Endothelial cell of umbilical vein (primary cell): ENCODE measurements around the gene LMF1.

Experiments used
- CTCF ChIP-seq, 2 donors: IDR thresholded peaks; 1 replicate in 1 of 2; 2 replicates in 1 of 2; pipeline ENCODE4 v1.5.1; 2011; ENCODE audit warnings: low read length in 2 of 2, mild to moderate bottlenecking in 2 of 2, moderate library complexity in 2 of 2, control low read depth in 1 of 2, inconsistent platforms in 1 of 2, low read depth in 1 of 2; ENCODE audit not compliant: insufficient read depth in 1 of 2; ENCODE audit errors: extremely low read depth in 1 of 2
- EZH2 ChIP-seq: IDR thresholded peaks from 2 replicates; pipeline ENCODE4 v1.6.1; 2012; ENCODE audit warnings: borderline replicate concordance, low read depth, mild to moderate bottlenecking, moderate library complexity, low read length, inconsistent platforms; ENCODE audit not compliant: severe bottlenecking
- MAX ChIP-seq: IDR thresholded peaks from 2 replicates; pipeline ENCODE4 v1.6.1; 2011; ENCODE audit not compliant: insufficient read depth, insufficient read length
- POLR2A ChIP-seq: IDR thresholded peaks from 2 replicates; pipeline ENCODE4 v1.6.1; 2012; ENCODE audit warnings: low read depth, mild to moderate bottlenecking, control low read depth, low read length
- POLR2AphosphoS5 ChIP-seq: IDR thresholded peaks from 2 replicates; pipeline ENCODE4 v1.6.1; 2012; ENCODE audit warnings: low read depth, mild to moderate bottlenecking, control low read depth, low read length, moderate library complexity; ENCODE audit not compliant: insufficient read depth

GRCh38 chr16:909281-910000 lies 61.3 kb downstream of the LMF1 start:
- TF ChIP-seq CTCF (IDR thresholded peaks at IDR 0.05; ENCODE audit: extremely low read depth in 1 of 2, insufficient read depth in 1 of 2, low read depth in 1 of 2, low read length in 2 of 2) (no peak), POLR2A (no peak), EZH2 (no peak), MAX (no peak), POLR2AphosphoS5 (no peak)
